Measurements from ENCODE around the gene CLDN18. TPM values are rescaled to one million over a fixed set of nuclear protein-coding genes. Genes with fewer than 3 reads are reported as not detected.

Gene CLDN18
- total RNA-seq, 4 donors from 2014 or later = not detected

- TF ChIP-seq CTCF (IDR thresholded peaks at IDR 0.05) = no peak
- TF ChIP-seq EP300 (IDR thresholded peaks at IDR 0.05) = no peak
- no peak for TF ChIP-seq POLR2A (IDR thresholded peaks at IDR 0.05)
Observed at GRCh38 chr3:138081371-138082084, 71.6 kb downstream of the CLDN18 start.

GRCh38 chr3:138082085-138082991, 72.4 kb downstream of the CLDN18 start:
- Histone ChIP-seq H3K27me3 (no peaks in the 10 kb centered on the region), H3K36me3 (peaks cover 0 to 89% (median 0%) of the 10 kb centered on the region in 3 donors), H3K27ac (no peak overlapping the region), H3K4me1 (no peaks in the 10 kb centered on the region), H3K4me3 (no peak overlapping the region), H3K9me3 (no peaks in the 10 kb centered on the region)
- TF ChIP-seq POLR2A (IDR thresholded peaks at IDR 0.05) (no peak), CTCF (IDR thresholded peaks at IDR 0.05) (no peak), EP300 (IDR thresholded peaks at IDR 0.05) (no peak)
- no peak for DNase-seq (ENCODE audit: low spot score in 2 of 2)
- WGBS, 2 donors = 51 to 53% methylated on average over 8 of the region's 8 CpGs

More at GRCh38 chr3:138081371-138082084, 71.6 kb downstream of the CLDN18 start:
- no peak for DNase-seq (ENCODE audit: low spot score in 2 of 2)
- H3K27me3 ChIP-seq = no peaks in the 10 kb centered on the region
- no peaks in the 10 kb centered on the region for H3K9me3 ChIP-seq
- H3K4me3 ChIP-seq = no peak overlapping the region
- no peak overlapping the region for H3K27ac ChIP-seq
- WGBS, 2 donors = 64 to 72% methylated on average over 5 of the region's 5 CpGs
- H3K36me3 ChIP-seq = peaks cover 0 to 89% (median 0%) of the 10 kb centered on the region in 3 donors
- no peaks in the 10 kb centered on the region for H3K4me1 ChIP-seq

GRCh38 chr3:138082992-138083386, 73.0 kb downstream of the CLDN18 start:
- peaks cover 0 to 89% (median 2%) of the 10 kb centered on the region in 3 donors for H3K36me3 ChIP-seq
- H3K27ac ChIP-seq = no peak overlapping the region
- TF ChIP-seq EP300 (IDR thresholded peaks at IDR 0.05) (no peak), POLR2A (IDR thresholded peaks at IDR 0.05) (no peak), CTCF (IDR thresholded peaks at IDR 0.05) (no peak)

More at GRCh38 chr3:138082992-138083386, 73.0 kb downstream of the CLDN18 start:
- DNase-seq (ENCODE audit: low spot score in 2 of 2) = no peak
- Histone ChIP-seq H3K9me3 (no peaks in the 10 kb centered on the region), H3K4me3 (no peak overlapping the region), H3K27me3 (no peaks in the 10 kb centered on the region), H3K4me1 (no peaks in the 10 kb centered on the region)

Other genes starting within 250 kb of the CLDN18 start
- gene SOX14, start 245.8 kb upstream of the CLDN18 start, total RNA-seq = not detected
- gene DZIP1L, start 105.4 kb downstream of the CLDN18 start, total RNA-seq = 10 to 100 TPM; 40.2 to 64.5 (median 42.8) TPM
- not detected for gene A4GNT, start 122.2 kb downstream of the CLDN18 start, total RNA-seq
- gene DBR1, start 164.8 kb downstream of the CLDN18 start, total RNA-seq = 10 to 100 TPM in 2 of 4 donors, 1 to 10 TPM in 2; 9.0 to 12.8 (median 10.2) TPM
- gene ARMC8, start 177.1 kb downstream of the CLDN18 start, total RNA-seq = 10 to 100 TPM; 47.3 to 69.6 (median 55.7) TPM